ENCODE data around the gene TMEM255B.

Gene TMEM255B

GRCh38 chr13:113732176-113732960, 26.7 kb upstream of the TMEM255B start:
- TF ChIP-seq, protein P1, sequence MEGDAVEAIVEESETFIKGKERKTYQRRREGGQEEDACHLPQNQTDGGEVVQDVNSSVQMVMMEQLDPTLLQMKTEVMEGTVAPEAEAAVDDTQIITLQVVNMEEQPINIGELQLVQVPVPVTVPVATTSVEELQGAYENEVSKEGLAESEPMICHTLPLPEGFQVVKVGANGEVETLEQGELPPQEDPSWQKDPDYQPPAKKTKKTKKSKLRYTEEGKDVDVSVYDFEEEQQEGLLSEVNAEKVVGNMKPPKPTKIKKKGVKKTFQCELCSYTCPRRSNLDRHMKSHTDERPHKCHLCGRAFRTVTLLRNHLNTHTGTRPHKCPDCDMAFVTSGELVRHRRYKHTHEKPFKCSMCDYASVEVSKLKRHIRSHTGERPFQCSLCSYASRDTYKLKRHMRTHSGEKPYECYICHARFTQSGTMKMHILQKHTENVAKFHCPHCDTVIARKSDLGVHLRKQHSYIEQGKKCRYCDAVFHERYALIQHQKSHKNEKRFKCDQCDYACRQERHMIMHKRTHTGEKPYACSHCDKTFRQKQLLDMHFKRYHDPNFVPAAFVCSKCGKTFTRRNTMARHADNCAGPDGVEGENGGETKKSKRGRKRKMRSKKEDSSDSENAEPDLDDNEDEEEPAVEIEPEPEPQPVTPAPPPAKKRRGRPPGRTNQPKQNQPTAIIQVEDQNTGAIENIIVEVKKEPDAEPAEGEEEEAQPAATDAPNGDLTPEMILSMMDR (IDR thresholded peaks at IDR 0.05; ENCODE audit: control insufficient read depth, extremely low read depth, insufficient read depth) = no peak
- no peak for DNase-seq (ENCODE audit: low read depth)
- no peak overlapping the region for H3K4me3 ChIP-seq (ENCODE audit: low read depth, low read length)

DNA sequence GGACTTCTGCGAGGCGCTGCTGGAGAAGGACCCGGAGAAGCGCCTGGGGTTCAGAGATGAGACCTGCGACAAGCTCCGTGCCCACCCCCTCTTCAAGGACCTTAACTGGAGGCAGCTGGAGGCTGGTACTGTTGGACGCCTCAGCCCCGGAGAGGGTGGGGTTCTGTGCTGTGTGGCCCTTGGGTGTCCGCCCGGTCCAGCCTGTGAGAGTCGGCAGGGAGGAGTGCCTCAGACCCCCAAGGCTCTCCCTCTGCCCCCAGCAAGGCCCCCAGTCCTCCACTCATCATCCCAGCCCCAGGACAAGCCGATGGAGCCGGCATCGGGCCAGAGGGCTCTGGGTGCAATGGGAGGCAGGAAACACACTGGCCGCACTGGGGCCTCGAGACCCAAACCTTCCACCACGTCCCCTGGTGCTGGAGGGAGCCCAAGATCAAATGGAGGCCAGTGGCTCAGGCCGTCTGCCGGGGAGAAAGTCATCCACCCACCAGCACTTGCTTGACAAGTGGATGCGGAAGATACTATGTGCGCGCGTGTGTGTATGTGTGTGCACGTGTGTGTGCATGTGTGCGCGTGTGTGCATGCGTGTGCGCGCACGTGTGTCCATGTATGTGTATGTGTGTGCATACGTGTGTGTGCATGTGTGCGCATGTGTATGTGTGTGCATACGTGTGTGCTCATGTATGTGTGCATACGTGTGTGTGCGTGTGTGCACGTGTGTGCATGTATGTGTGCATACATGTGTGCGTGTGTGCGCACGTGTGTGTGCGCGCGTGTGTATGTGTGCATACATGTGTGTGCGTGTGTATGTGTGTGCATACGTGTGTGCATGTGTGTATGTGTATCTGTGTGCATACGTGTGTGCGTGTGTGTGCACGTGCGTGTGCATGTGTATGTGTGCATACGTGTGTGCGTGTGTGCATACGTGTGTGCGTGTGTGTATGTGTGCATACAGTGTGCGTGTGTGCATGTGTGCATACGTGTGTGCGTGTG, 25.8 kb upstream of the TMEM255B start:
- DNase-seq (ENCODE audit: low read depth) = no peak
- TF ChIP-seq, protein P1 (IDR thresholded peaks at IDR 0.05; ENCODE audit: control insufficient read depth, extremely low read depth, insufficient read depth) = no peak
- no peak overlapping the region for H3K4me3 ChIP-seq (ENCODE audit: low read depth, low read length)

DNA sequence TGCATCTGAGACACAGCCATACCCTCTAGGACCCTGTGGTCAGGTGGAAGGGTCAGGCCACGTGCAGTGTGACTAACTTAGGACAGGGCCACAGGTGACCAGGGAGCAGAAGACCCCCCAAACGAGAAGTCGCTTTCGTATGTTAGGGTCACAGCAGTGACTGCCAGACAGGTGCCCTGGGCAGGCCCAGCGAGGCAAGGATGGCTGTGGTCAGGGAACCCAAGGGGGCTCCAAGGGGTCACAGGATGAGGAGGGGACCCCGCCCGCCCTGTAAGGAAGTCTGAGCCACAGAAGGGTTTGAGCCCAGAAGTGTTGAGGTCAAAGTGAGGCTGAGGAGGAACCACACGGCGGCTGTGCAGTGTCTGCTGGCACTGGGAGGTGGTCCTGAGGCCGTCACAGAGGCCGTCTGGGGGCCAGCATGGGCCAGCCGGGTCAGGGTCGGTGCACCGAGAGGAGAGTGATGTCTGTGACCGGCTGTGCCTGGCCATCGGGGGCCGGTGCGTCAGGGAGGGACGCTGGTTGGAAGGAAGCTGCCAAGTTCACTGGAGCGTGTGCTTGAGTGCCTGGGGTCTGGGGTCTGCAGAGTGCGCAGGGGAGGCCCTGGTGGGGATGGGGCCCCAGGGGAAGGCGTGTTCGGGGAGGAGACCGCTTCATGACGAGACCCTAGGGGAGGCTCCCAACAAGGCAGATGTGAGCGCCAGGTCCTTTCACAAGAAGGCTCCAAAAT, 24.8 kb upstream of the TMEM255B start:
- TF ChIP-seq, protein P1 (IDR thresholded peaks at IDR 0.05; ENCODE audit: control insufficient read depth, extremely low read depth, insufficient read depth) = no peak
- no peak for DNase-seq (ENCODE audit: low read depth)
- no peak overlapping the region for H3K4me3 ChIP-seq (ENCODE audit: low read depth, low read length)

GRCh38 chr13:113734826-113735125, 24.2 kb upstream of the TMEM255B start:
- no peak for DNase-seq (ENCODE audit: low read depth)
- no peak overlapping the region for H3K4me3 ChIP-seq (ENCODE audit: low read depth, low read length)
- TF ChIP-seq, protein P1 (IDR thresholded peaks at IDR 0.05; ENCODE audit: control insufficient read depth, extremely low read depth, insufficient read depth) = no peak

DNA sequence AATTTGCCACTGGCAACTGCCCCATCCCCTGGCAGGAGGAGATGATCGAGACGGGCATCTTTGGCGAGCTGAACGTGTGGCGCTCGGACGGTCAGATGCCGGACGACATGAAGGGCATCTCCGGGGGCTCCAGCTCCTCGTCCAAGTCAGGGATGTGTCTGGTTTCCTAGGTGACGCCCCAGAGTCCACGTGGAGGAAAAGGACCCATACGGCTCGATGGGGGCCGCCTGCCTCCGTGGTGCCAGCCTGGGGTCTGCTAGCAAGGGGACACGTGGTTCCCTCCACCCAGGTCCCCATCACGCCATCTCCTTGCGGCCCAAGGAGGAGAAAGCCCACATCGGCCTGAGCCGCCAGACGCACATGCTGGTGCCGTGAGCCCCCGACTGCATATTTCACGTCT, 23.8 kb upstream of the TMEM255B start:
- no peak overlapping the region for H3K4me3 ChIP-seq (ENCODE audit: low read depth, low read length)
- TF ChIP-seq, protein P1 (IDR thresholded peaks at IDR 0.05; ENCODE audit: control insufficient read depth, extremely low read depth, insufficient read depth) = no peak
- DNase-seq (ENCODE audit: low read depth) = no peak

DNA sequence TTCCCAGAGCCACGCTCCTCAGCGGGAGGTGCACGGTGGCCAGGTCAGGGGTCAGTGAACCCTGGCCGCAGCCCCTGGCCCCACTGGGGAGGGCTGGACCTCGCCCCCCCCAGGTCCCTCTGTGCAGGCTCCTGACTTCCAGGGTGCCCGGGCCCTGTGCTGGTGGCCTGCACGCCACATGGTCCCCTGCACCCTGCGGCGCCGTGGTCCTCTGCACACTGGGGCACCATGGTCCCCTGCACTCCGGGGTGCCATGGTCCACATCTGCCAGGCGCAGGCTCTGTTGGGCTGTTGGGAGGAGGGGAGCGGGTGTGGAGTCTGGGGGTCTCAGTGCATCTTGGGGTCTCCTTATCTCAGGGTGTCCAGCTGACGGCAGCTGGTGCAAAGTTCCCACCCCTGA, 23.3 kb upstream of the TMEM255B start:
- no peak overlapping the region for H3K4me3 ChIP-seq (ENCODE audit: low read depth, low read length)
- DNase-seq (ENCODE audit: low read depth) = no peak
- TF ChIP-seq, protein P1 (IDR thresholded peaks at IDR 0.05; ENCODE audit: control insufficient read depth, extremely low read depth, insufficient read depth) = no peak

Measured in LNCaP clone FGC (cell line).